NCI-H2227 (cell line): Measurements from ENCODE around the gene PRSS21.

Source experiments
- DNase-seq: peaks from one replicate; lab custom pipeline; 2025; ENCODE audit not compliant: unreplicated experiment; lab: John Stamatoyannopoulos, UW

The PRSS21 gene

DNA sequence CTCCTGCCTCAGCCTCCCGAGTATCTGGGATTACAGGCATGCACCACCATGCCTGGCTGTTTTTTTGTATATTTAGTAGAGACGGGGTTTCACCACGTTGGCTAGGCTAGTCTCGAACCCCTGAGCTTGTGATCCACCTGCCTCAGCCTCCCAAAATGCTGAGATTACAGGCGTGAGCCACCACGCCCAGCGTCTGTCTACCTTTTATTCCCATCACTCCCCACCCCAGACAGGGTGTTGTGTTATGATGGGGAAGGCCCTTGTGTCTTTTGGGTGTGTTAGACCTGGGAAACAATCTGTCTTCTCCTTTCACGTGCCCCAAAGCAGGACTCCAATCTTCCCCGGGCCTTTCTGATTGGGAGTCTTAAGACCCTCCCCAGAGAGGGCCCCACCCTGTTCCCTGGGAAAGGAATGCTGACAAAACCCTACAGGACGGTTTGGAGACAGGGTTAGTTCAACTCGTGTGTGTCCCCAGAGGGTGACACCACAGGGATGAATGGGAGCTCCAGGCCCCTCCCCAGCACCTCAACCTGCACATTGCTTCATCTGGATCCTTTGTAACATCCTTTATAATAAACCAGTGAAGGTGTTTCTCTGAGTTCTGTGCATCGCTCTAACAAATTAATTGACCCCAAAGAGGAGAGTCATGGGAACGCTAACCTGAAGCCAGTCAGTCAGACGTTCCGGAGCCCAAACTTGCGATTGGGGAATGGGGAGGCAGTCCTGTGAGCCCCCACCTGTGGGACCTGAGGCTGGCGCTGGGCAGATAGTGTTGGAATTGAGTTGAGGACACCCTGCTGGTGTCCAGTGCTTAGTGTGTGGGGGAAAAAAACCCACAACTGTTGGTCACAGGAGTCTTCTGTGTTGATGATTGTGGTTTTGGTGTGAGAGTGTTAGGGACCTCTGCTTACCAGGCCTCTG lies 36.8 kb upstream of the PRSS21 start:
- no peak for DNase-seq

DNA sequence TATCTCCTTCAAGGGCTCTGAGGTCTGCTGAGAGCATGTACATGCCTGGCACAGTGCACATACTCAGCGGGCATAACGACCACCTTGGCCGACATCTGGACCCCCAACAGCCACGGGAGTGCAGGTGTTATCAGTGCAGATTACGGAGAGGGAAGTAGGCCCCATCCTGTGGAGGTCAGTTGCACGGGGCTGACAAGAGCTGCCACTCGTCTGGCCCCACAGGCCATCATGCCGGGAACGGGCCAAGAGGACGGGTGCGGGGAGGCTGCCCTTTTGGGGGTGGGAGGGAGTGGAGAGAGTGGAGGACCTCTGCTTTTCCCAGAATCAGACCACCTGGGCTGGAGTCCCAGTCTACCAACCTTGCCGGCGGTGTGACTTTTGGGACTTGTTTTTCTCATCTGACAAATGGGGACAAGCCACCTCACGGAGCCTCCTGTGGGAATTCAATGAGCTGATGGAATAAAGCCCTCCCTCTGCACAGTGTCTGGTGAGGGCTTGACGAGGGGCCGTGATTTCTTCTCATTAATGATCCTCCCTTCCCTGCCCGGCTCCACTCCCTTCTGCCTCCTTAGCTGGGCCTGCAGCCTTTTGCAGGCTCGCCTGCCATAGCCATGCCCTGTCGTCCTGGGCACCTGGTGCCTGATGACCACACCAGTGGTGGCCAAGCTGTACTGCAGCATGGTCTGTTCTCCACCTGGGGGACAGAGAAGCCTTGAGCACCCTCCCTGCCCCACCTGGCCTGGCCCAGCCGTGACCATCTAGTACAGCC lies 34.3 kb upstream of the PRSS21 start:
- DNase-seq = no peak

- no peak for DNase-seq
Observed at GRCh38 chr16:2783581-2784357, 33.3 kb upstream of the PRSS21 start.

DNA sequence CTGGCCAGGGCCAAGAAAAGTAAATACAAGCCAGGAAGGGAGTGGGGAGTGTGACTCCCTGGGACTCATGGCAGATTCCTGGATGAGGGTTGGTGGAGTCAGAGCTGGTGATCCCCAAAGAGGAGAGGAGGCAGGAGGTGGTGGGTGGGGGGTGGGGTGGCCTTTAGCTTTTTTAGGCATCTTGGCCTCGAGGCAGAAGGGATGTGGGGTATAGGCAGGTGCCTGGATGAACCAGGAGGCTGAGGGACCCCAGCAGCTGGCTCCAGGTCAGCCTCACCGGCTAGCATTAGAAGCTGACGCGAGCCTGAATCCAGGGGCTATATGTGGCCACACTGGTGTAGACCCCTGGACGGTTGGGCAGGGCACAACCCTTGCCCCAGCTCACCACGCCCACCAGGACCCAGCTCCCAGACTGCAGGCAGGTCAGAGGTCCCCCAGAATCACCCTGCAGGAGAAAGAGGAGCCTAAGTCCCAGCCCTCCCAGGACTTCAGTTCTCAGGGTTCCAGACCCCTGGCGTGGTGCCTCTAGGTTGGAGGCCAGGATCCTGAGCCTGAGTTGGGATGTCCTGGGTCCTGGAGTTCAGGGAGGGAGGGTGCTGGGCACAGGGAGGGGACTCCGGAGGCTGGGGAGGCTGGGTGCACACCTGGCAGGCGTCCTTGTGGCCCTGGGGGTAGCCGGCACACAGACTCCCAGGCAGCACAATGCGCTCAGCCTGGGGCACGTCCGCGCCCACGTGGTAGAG lies 32.5 kb upstream of the PRSS21 start:
- DNase-seq = no peak

- no peak for DNase-seq
Observed at GRCh38 chr16:2785101-2785991, 31.7 kb upstream of the PRSS21 start.

GRCh38 chr16:2786061-2786825 lies 30.8 kb upstream of the PRSS21 start:
- DNase-seq = no peak

DNA sequence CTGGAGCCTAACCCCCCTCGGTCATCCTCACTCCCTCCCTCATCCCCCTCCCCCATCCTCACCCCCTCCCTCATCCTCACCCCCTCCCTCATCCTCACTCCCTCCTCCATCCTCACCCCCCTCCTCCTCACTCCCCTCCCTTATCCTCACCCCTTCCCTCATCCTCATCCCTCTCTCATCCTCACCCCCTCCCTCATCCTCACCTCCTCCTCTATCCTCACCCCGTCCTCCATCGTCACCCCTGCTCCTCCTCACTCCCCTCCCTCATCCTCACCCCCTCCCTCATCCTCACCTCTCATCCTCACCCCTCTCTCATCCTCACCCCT lies 30.2 kb upstream of the PRSS21 start:
- no peak for DNase-seq

DNA sequence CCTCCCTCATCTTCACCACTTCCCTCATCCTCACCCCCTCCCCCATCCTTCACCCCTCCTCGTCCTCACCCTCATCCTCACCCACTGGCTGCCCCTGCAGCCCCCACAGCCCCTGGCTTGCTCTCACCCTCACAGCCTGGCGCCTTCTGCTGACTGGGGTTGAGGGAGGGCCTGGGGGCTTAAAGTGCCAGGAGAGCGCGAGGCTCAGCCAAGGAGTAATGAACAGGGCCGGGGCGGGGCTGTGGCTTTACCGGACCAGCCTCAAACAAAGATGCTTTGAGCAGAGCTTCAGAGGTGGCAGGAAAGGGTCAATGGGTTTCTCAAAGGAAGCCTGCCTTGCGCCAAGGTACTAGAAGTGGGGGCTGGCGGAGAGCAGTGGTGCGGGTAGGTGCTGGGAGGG lies 29.6 kb upstream of the PRSS21 start, which contains the start of gene PRSS33:
PRSS33 (minus strand) TSS at position 155 of the 400 bp plus-strand sequence. CDS start 1,013 bp downstream, outside the sequence.
- DNase-seq = no peak

- no peak for DNase-seq
Observed at GRCh38 chr16:2787961-2788360, 29.1 kb upstream of the PRSS21 start.

DNA sequence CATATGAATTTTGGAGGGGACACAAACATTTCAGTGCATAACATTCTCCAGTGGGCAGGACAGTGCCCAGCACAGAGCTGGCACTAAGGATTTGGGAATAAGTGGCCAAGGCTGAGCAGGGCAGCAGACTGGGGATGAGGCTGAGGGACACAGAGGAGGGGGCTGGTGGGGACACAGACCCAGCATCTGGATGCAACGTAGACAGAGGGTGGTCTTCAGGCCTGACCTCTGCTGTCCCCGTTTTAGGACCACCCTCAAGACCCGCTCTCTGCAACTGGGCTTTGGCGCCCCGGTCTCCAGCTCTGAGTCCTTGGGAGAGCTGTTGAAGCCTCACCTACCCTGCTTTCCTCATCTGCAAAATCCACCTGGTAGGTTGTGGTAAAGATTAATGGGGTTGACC lies 26.4 kb upstream of the PRSS21 start:
- DNase-seq = no peak

- no peak for DNase-seq
Observed at GRCh38 chr16:2791174-2791573, 25.9 kb upstream of the PRSS21 start.

- DNase-seq = no peak
Observed at GRCh38 chr16:2792940-2793339, 24.1 kb upstream of the PRSS21 start.

- DNase-seq = no peak
Observed at GRCh38 chr16:2795395-2796143, 21.5 kb upstream of the PRSS21 start.

DNA sequence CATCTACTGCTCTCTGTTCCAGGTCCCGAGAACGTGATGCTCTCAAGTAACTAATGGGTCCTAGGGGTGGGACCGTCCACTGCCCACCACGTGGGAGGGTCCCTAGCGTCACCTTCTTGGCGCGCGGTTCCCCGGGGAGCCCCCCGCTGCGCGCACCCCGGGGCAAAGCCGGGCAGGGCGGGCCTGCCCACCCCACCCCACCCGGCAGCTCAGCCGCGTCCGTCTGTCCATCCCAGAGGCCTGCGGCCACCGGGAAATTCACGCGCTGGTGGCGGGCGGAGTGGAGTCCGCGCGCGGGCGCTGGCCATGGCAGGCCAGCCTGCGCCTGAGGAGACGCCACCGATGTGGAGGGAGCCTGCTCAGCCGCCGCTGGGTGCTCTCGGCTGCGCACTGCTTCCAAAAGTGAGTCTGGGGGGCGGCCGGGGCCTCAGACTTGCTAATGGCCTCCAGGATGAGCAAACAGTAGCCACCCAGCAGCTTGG lies 18.3 kb upstream of the PRSS21 start:
- no peak for DNase-seq

GRCh38 chr16:2799205-2799858 lies 17.7 kb upstream of the PRSS21 start:
- DNase-seq = no peak

DNA sequence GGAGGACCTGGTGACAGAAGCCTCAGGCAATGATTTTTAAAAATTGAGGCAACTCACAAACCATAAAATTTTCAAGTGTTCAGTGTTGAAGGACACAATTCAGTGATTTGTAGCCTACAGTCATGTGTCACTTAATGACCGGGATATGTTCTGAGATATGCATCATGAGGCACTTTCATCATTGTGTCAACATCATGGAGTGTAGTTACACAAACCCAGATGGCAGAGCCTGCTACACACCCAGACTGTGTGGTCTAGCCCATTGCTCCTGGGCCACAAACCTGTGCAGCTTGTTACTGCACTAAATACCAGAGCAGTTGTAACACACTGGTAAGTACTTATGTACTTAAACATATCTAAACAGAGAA lies 17.2 kb upstream of the PRSS21 start:
- DNase-seq = no peak

DNA sequence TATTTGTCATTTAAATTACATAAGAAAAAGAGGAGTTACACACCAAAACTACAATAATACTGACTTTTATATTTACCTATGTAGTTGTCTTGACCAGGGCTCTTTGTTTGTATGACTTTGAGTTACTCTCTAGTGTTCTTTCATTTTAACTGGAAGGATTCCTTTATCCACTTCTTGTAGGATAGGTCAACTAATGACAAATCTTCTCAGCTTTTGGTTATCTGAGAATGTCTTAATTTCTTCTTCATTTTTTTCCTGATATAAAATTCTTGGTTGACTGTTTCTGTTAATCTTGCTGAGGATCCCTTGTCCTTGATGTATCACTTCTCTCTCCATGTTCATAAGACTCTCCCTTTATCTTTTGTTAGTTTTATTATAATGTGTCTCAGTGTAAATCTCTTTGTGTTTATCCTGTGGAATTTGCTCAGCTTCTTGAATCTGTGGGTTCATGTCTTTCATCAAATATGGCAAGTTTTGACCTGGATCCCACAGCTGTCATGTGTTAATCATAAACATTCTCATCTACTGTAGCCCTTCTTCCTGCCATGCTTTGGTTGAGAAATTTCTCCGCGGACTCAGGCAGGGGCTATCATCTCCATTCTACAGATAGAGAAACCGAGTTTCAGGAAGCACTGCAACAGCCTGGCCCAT lies 13.4 kb upstream of the PRSS21 start:
- no peak for DNase-seq
